Aorta (tissue), 5 donors: ENCODE data around the gene LRP1B. TPM values are rescaled to one million over a fixed set of nuclear protein-coding genes. Genes with fewer than 3 reads are reported as not detected.

Source experiments
- ATAC-seq: fragments of 200-7000 bp; cut with Tn5 transposase; one replicate; pipeline ENCODE4 v1.9.1; 2022; ENCODE audit warnings: moderate library complexity; ENCODE audit not compliant: low FRiP score
- DNase-seq, 2 donors: peaks; one replicate each; pipeline ENCODE4 v3.0.0-alpha.2; 2020
- H3K27ac ChIP-seq, 2 donors: one replicate each; pipeline ENCODE4 v1.5.1; 2013; ENCODE audit warnings: low read length in 2 of 2, mild to moderate bottlenecking in 2 of 2, moderate library complexity in 2 of 2, control low read depth in 1 of 2, inconsistent platforms in 1 of 2, low read depth in 1 of 2
- H3K27me3 ChIP-seq, 2 donors: one replicate each; pipeline ENCODE4 v1.6.1; 2013; ENCODE audit warnings: control low read depth in 1 of 2, low read length in 1 of 2, mild to moderate bottlenecking in 1 of 2, moderate library complexity in 1 of 2; ENCODE audit not compliant: insufficient read depth in 2 of 2, control insufficient read depth in 1 of 2
- H3K36me3 ChIP-seq, 2 donors: one replicate each; pipeline ENCODE4 v1.6.1; 2013; ENCODE audit warnings: control low read depth in 1 of 2, low read length in 1 of 2, mild to moderate bottlenecking in 1 of 2; ENCODE audit not compliant: insufficient read depth in 2 of 2, control insufficient read depth in 1 of 2
- H3K4me1 ChIP-seq, 2 donors: one replicate each; pipeline ENCODE4 v1.6.1; 2013; ENCODE audit warnings: low read length in 2 of 2, control low read depth in 1 of 2, mild to moderate bottlenecking in 1 of 2, moderate library complexity in 1 of 2; ENCODE audit not compliant: insufficient read depth in 2 of 2, control insufficient read depth in 1 of 2
- H3K4me3 ChIP-seq, 2 donors: one replicate each; pipeline ENCODE4 v1.5.1; 2013; ENCODE audit warnings: low read length in 2 of 2, control low read depth in 1 of 2, mild to moderate bottlenecking in 1 of 2
- H3K9me3 ChIP-seq: one replicate; pipeline ENCODE4 v1.6.1; 2013; ENCODE audit warnings: mild to moderate bottlenecking, low read length; ENCODE audit not compliant: control insufficient read depth
- WGBS, 2 donors: extraction: QIAGEN DNeasy Blood & Tissue Kit; methylation state at CpG; one replicate each; pipeline ENCODE4 v1.1.7; 2013; 5-methylcytosine and 5-hydroxymethylcytosine counted together
- intact Hi-C, 2 donors: fragments of 100-400 bp; cut with DNase I; formaldehyde crosslinking; loops; one replicate each; pipeline versions ENCODE4 v1.14.2 to v1.15.0; 2022
- polyA plus RNA-seq, 2 donors: library from polyadenylated mRNA; stranded (reverse); fragments of 200-250 nt; gene quantifications; one replicate each; pipeline ENCODE4 v1.2.3, GENCODE V29; 2013
- total RNA-seq, 2 donors: library from RNA; stranded (reverse); fragmentation: NEBNext Ultra II Directional; extraction: Animal tissue kit (Norgen Biotek cat#: 25700); gene quantifications; one replicate each; pipeline ENCODE4 v1.2.1, GENCODE V29; 2021
- donor health status: healthy with polysubstance abuse.
- donor health status: Bipolar disorder and iron deficiency.
- donor health status: DM: no; HTN: no; CAD: no.
- donor health status: DM: no; HTN: no; CAD: no.
- donor health status: DM: yes; HTN: yes; CAD: no.

LRP1B gene
- total and polyA plus RNA-seq, 4 donors = 0.33 to 0.94 TPM; not detected in 2

GRCh38 chr2:141942006-141942789, 188.6 kb downstream of the LRP1B start:
- peaks cover 1% of the 10 kb centered on the region for H3K9me3 ChIP-seq
- DNase-seq (no peak), ATAC-seq (no peak)
- intact Hi-C loops = no loop called here
- WGBS, 2 donors = 72 to 86% methylated on average over 5 of the region's 5 CpGs
- H3K36me3 ChIP-seq = no peaks in the 10 kb centered on the region
- H3K4me3 ChIP-seq = no peak overlapping the region
- no peaks in the 10 kb centered on the region for H3K27me3 ChIP-seq
- no peaks in the 10 kb centered on the region for H3K4me1 ChIP-seq
- no peak overlapping the region for H3K27ac ChIP-seq

- Histone ChIP-seq H3K9me3 (peaks cover 1% of the 10 kb centered on the region), H3K4me3 (no peak overlapping the region), H3K27ac (no peak overlapping the region), H3K27me3 (no peaks in the 10 kb centered on the region), H3K4me1 (no peaks in the 10 kb centered on the region), H3K36me3 (no peaks in the 10 kb centered on the region)
- peak; percentile 29 for ATAC-seq
- WGBS, 2 donors = 79 to 87% methylated on average over 1 of the region's 1 CpG
- intact Hi-C loops = no loop called here
- DNase-seq = no peak
These were observed 189.6 kb downstream of the LRP1B start for GRCh38 chr2:141941210-141941714.

GRCh38 chr2:141940709-141941108, 190.1 kb downstream of the LRP1B start:
- Histone ChIP-seq H3K9me3 (peaks cover 1% of the 10 kb centered on the region), H3K4me3 (no peak overlapping the region), H3K36me3 (no peaks in the 10 kb centered on the region), H3K27me3 (no peaks in the 10 kb centered on the region), H3K27ac (no peak overlapping the region), H3K4me1 (no peaks in the 10 kb centered on the region)
- no peak for DNase-seq
- no peak for ATAC-seq
- 38 to 50% methylated on average over 1 of the region's 1 CpG for WGBS, 2 donors
- intact Hi-C loops = no loop called here

- Histone ChIP-seq H3K27ac (no peak overlapping the region), H3K4me1 (no peaks in the 10 kb centered on the region), H3K36me3 (no peaks in the 10 kb centered on the region), H3K4me3 (no peak overlapping the region), H3K9me3 (no peaks in the 10 kb centered on the region), H3K27me3 (no peaks in the 10 kb centered on the region)
- DNase-seq = no peak
- no peak for ATAC-seq
- intact Hi-C loops = no loop called here
- WGBS, 2 donors = 55 to 79% methylated on average over 1 of the region's 1 CpG
These were observed 197.6 kb downstream of the LRP1B start for GRCh38 chr2:141933226-141933625.

- no peaks in the 10 kb centered on the region for H3K27me3 ChIP-seq
- H3K4me3 ChIP-seq = no peak overlapping the region
- H3K27ac ChIP-seq = no peak overlapping the region
- no peaks in the 10 kb centered on the region for H3K4me1 ChIP-seq
- WGBS, 2 donors = 92 to 94% methylated on average over 2 of the region's 2 CpGs
- DNase-seq (no peak), ATAC-seq (no peak)
- intact Hi-C loops = no loop called here
- H3K9me3 ChIP-seq = no peaks in the 10 kb centered on the region
- H3K36me3 ChIP-seq = no peaks in the 10 kb centered on the region
These were observed 198.6 kb downstream of the LRP1B start for GRCh38 chr2:141932261-141932660.

GRCh38 chr2:141931797-141932196, 199.0 kb downstream of the LRP1B start:
- 84 to 86% methylated on average over 3 of the region's 3 CpGs for WGBS, 2 donors
- intact Hi-C loops = no loop called here
- ATAC-seq (no peak), DNase-seq (no peak)
- Histone ChIP-seq H3K4me1 (no peaks in the 10 kb centered on the region), H3K9me3 (no peaks in the 10 kb centered on the region), H3K27ac (no peak overlapping the region), H3K4me3 (no peak overlapping the region), H3K36me3 (no peaks in the 10 kb centered on the region), H3K27me3 (no peaks in the 10 kb centered on the region)

GRCh38 chr2:141930803-141931202, 200.0 kb downstream of the LRP1B start:
- intact Hi-C loops = no loop called here

GRCh38 chr2:141929331-141930252, 201.2 kb downstream of the LRP1B start:
- H3K4me3 ChIP-seq = no peak overlapping the region
- no peaks in the 10 kb centered on the region for H3K4me1 ChIP-seq
- intact Hi-C loops = no loop called here
- no peak overlapping the region for H3K27ac ChIP-seq
- WGBS, 2 donors = 58 to 62% methylated on average over 8 of the region's 8 CpGs
- H3K9me3 ChIP-seq = no peaks in the 10 kb centered on the region
- H3K36me3 ChIP-seq = no peaks in the 10 kb centered on the region
- H3K27me3 ChIP-seq = no peaks in the 10 kb centered on the region
- ATAC-seq (no peak), DNase-seq (no peak)

More at GRCh38 chr2:141930803-141931202, 200.0 kb downstream of the LRP1B start:
- H3K27ac ChIP-seq = no peak overlapping the region
- H3K27me3 ChIP-seq = no peaks in the 10 kb centered on the region
- H3K9me3 ChIP-seq = no peaks in the 10 kb centered on the region
- no peak overlapping the region for H3K4me3 ChIP-seq
- ATAC-seq (no peak), DNase-seq (no peak)
- no peaks in the 10 kb centered on the region for H3K4me1 ChIP-seq
- no peaks in the 10 kb centered on the region for H3K36me3 ChIP-seq
